CD14-positive monocyte (primary cell): ENCODE data around the gene UCMA. TPM values are rescaled to one million over a fixed set of nuclear protein-coding genes. Genes with fewer than 3 reads are reported as not detected.

ENCODE experiments used
- DNase-seq, 3 donors: peaks; one replicate each; pipeline ENCODE4 v3.0.0-alpha.2; 2011 to 2022
- H2AFZ ChIP-seq: 2 replicates; pipeline ENCODE4 v1.6.0; 2012; ENCODE audit warnings: mild to moderate bottlenecking, low read depth, low read length, inconsistent platforms; ENCODE audit not compliant: insufficient read depth, poor library complexity, severe bottlenecking
- H3K27ac ChIP-seq, 2 donors: 1 replicate in 1 of 2; 2 replicates in 1 of 2; pipeline ENCODE4 v1.5.1; 2012 to 2013; ENCODE audit warnings: low read length in 2 of 2, control low read depth in 1 of 2, inconsistent platforms in 1 of 2, low read depth in 1 of 2, mild to moderate bottlenecking in 1 of 2
- H3K27me3 ChIP-seq, 2 donors: one replicate each; pipeline versions ENCODE4 v1.6.0 to v1.6.1; 2011 to 2013; ENCODE audit warnings: low read length in 2 of 2; ENCODE audit not compliant: control insufficient read depth in 2 of 2, insufficient read depth in 2 of 2
- H3K36me3 ChIP-seq, 2 donors: replicated peaks in 1 of 2; 1 replicate in 1 of 2; 2 replicates in 1 of 2; pipeline versions ENCODE4 v1.5.1 to v1.6.1; 2012 to 2013; ENCODE audit warnings: low read length in 2 of 2, control low read depth in 1 of 2, inconsistent platforms in 1 of 2, mild to moderate bottlenecking in 1 of 2; ENCODE audit not compliant: insufficient read depth in 2 of 2, control insufficient read depth in 1 of 2
- H3K4me1 ChIP-seq, 2 donors: 1 replicate in 1 of 2; 2 replicates in 1 of 2; pipeline versions ENCODE4 v1.5.1 to v1.6.1; 2012 to 2013; ENCODE audit warnings: low read length in 2 of 2, control low read depth in 1 of 2, inconsistent platforms in 1 of 2, mild to moderate bottlenecking in 1 of 2, moderate library complexity in 1 of 2; ENCODE audit not compliant: insufficient read depth in 2 of 2, control insufficient read depth in 1 of 2
- H3K4me2 ChIP-seq: replicated peaks from 2 replicates; pipeline ENCODE3; 2012; ENCODE audit warnings: low read length, moderate library complexity, mild to moderate bottlenecking; ENCODE audit not compliant: poor library complexity, severe bottlenecking; ENCODE audit errors: extremely low read depth
- H3K4me3 ChIP-seq, 3 experiments: fragments of 200-600 bp in 1 of 3; sonication (generic) in 1 of 3; replicated peaks in 1 of 3; 1 replicate in 2 of 3; 2 replicates in 1 of 3; pipeline ENCODE4 v1.5.1; 2011 to 2013; ENCODE audit warnings: low read length in 3 of 3, mild to moderate bottlenecking in 3 of 3, control low read depth in 2 of 3, low read depth in 2 of 3, inconsistent platforms in 1 of 3, moderate library complexity in 1 of 3
- H3K79me2 ChIP-seq: 2 replicates; pipeline ENCODE4 v1.6.0; 2012; ENCODE audit warnings: mild to moderate bottlenecking, control low read depth, inconsistent platforms, low read length, moderate library complexity; ENCODE audit not compliant: insufficient read depth
- H3K9ac ChIP-seq: 2 replicates; pipeline ENCODE4 v1.6.0; 2017; ENCODE audit warnings: low read length, mild to moderate bottlenecking; ENCODE audit not compliant: insufficient read depth, poor library complexity, severe bottlenecking
- H3K9me3 ChIP-seq, 2 donors: replicated peaks in 1 of 2; 1 replicate in 1 of 2; 2 replicates in 1 of 2; pipeline versions ENCODE4 v1.5.1 to v1.6.1; 2012 to 2013; ENCODE audit warnings: low read length in 2 of 2, control low read depth in 1 of 2; ENCODE audit not compliant: control insufficient read depth in 1 of 2, insufficient read depth in 1 of 2
- H4K20me1 ChIP-seq: 2 replicates; pipeline ENCODE4 v1.6.0; 2012; ENCODE audit warnings: mild to moderate bottlenecking, low read length, control low read depth, moderate library complexity; ENCODE audit not compliant: insufficient read depth
- H3K27ac Mint-ChIP-seq, 7 donors: one replicate each; pipeline ENCODE4 v1.8.0; 2020; ENCODE audit warnings: mild to moderate bottlenecking in 7 of 7, mixed read lengths in 7 of 7, moderate library complexity in 6 of 7, inconsistent platforms in 2 of 7
- H3K27me3 Mint-ChIP-seq, 3 donors: one replicate each; pipeline ENCODE4 v1.8.0; 2021 to 2022; ENCODE audit warnings: low read depth in 3 of 3, mild to moderate bottlenecking in 3 of 3, mixed read lengths in 3 of 3, moderate library complexity in 3 of 3, inconsistent platforms in 1 of 3
- H3K36me3 Mint-ChIP-seq, 2 donors: one replicate each; pipeline ENCODE4 v1.8.0; 2020; ENCODE audit warnings: mixed read lengths in 2 of 2, inconsistent platforms in 1 of 2, mild to moderate bottlenecking in 1 of 2
- H3K4me1 Mint-ChIP-seq: one replicate; pipeline ENCODE4 v1.8.0; 2020; ENCODE audit warnings: mild to moderate bottlenecking, mixed read lengths
- H3K4me3 Mint-ChIP-seq, 2 donors: one replicate each; pipeline ENCODE4 v1.8.0; 2020; ENCODE audit warnings: mild to moderate bottlenecking in 2 of 2, mixed read lengths in 2 of 2, moderate library complexity in 1 of 2
- H3K9me3 Mint-ChIP-seq, 7 donors: one replicate each; pipeline ENCODE4 v1.8.0; 2020 to 2022; ENCODE audit warnings: mixed read lengths in 7 of 7, mild to moderate bottlenecking in 6 of 7, moderate library complexity in 6 of 7, inconsistent platforms in 2 of 7
- CTCF ChIP-seq: fragments of 200-600 bp; IDR thresholded peaks from one replicate; pipeline ENCODE4 v1.8.0; 2022; ENCODE audit warnings: antibody characterized with exemption, mild to moderate bottlenecking
- WGBS: methylation state at CpG from one replicate; pipeline ENCODE4 v1.1.5; 2013; ENCODE audit warnings: missing lambda C conversion rate; ENCODE audit not compliant: insufficient coverage; 5-methylcytosine and 5-hydroxymethylcytosine counted together
- intact Hi-C, 2 donors: fragments of 100-400 bp; cut with micrococcal nuclease; formaldehyde crosslinking; loops; one replicate each; pipeline versions ENCODE4 v1.15.0 to v1.15.1; 2023
- polyA plus RNA-seq, 3 donors: library from polyadenylated mRNA; depleted of rRNA in 1 of 3; unstranded in 2 of 3; stranded (reverse) in 1 of 3; fragments of 300-500 nt in 2 of 3; fragments of >200 nt in 1 of 3; fragmentation: Illumina TruSeq in 2 of 3; gene quantifications; 1 replicate in 2 of 3; 2 replicates in 1 of 3; pipeline ENCODE4 v1.2.3, GENCODE V29; 2012 to 2021

The UCMA gene
- polyA plus RNA-seq, 3 donors = not detected

GRCh38 chr10:13195016-13195415, 39.2 kb downstream of the UCMA start:
- DNase-seq = no peak
- WGBS = no CpG with 5 or more reads among the region's 6 CpGs
- intact Hi-C loops = no loop called here
- Histone ChIP-seq H2AFZ (no peak overlapping the region), H4K20me1 (no peaks in the 10 kb centered on the region), H3K4me2 (no peak overlapping the region), H3K79me2 (no peaks in the 10 kb centered on the region), H3K9ac (no peak overlapping the region), H3K4me3 (no peak overlapping the region), H3K4me1 (no peaks in the 10 kb centered on the region), H3K27me3 (no peaks in the 10 kb centered on the region), H3K9me3 (no peaks in the 10 kb centered on the region), H3K36me3 (peaks cover 7 to 72% of the 10 kb centered on the region in 2 donors), H3K27ac (no peak overlapping the region)
- Mint-ChIP-seq H3K4me1 (no peaks in the 10 kb centered on the region), H3K36me3 (peaks cover 19 to 62% of the 10 kb centered on the region in 2 donors), H3K9me3 (no peaks in the 10 kb centered on the region), H3K27me3 (peaks cover 0 to 1% (median 0%) of the 10 kb centered on the region in 3 donors), H3K4me3 (no peak overlapping the region), H3K27ac (peak overlapping the region in 1 of 7 donors; percentile 44)
- TF ChIP-seq CTCF = no peak

GRCh38 chr10:13193637-13194036, 40.5 kb downstream of the UCMA start:
- no peaks in the 10 kb centered on the region for H4K20me1 ChIP-seq
- Mint-ChIP-seq H3K4me3 (no peak overlapping the region), H3K36me3 (peaks cover 20 to 59% of the 10 kb centered on the region in 2 donors), H3K27ac (no peak overlapping the region), H3K4me1 (no peaks in the 10 kb centered on the region), H3K27me3 (peaks cover 0 to 2% (median 1%) of the 10 kb centered on the region in 3 donors), H3K9me3 (no peaks in the 10 kb centered on the region)
- H3K79me2 ChIP-seq = no peaks in the 10 kb centered on the region
- no peaks in the 10 kb centered on the region for H3K27me3 ChIP-seq
- H3K27ac ChIP-seq = no peak overlapping the region
- no peak for DNase-seq
- intact Hi-C loops = no loop called here
- TF ChIP-seq CTCF = no peak
- peaks cover 7 to 62% of the 10 kb centered on the region in 2 donors for H3K36me3 ChIP-seq
- H3K4me3 ChIP-seq = no peak overlapping the region
- no peak overlapping the region for H3K9ac ChIP-seq
- no peaks in the 10 kb centered on the region for H3K9me3 ChIP-seq
- H2AFZ ChIP-seq = no peak overlapping the region
- no peaks in the 10 kb centered on the region for H3K4me1 ChIP-seq
- 95% methylated on average over 7 of the region's 7 CpGs for WGBS
- H3K4me2 ChIP-seq = no peak overlapping the region
